Adipose tissue (tissue), 3 donors: ENCODE results near the gene FAM174C. TPM values are rescaled to one million over a fixed set of nuclear protein-coding genes. Genes with fewer than 3 reads are reported as not detected.

Experiments
- H3K27ac ChIP-seq: one replicate; pipeline ENCODE4 v1.5.1; 2013; ENCODE audit warnings: low read depth, low read length
- WGBS, 3 donors: extraction: QIAGEN DNeasy Blood & Tissue Kit; methylation state at CpG; one replicate each; pipeline ENCODE4 v1.1.7; 2013; 5-methylcytosine and 5-hydroxymethylcytosine counted together
- polyA plus RNA-seq, 3 donors: library from polyadenylated mRNA; stranded (reverse); fragments of 200-250 nt; gene quantifications; one replicate each; pipeline ENCODE4 v1.2.3, GENCODE V29; 2013
- donor health status: healthy with polysubstance abuse.
- donor health status: Bipolar disorder and iron deficiency.
- donor health status: healthy.

FAM174C gene
- polyA plus RNA-seq, 3 donors: 44.9 to 75.8 (median 55.0) TPM

DNA sequence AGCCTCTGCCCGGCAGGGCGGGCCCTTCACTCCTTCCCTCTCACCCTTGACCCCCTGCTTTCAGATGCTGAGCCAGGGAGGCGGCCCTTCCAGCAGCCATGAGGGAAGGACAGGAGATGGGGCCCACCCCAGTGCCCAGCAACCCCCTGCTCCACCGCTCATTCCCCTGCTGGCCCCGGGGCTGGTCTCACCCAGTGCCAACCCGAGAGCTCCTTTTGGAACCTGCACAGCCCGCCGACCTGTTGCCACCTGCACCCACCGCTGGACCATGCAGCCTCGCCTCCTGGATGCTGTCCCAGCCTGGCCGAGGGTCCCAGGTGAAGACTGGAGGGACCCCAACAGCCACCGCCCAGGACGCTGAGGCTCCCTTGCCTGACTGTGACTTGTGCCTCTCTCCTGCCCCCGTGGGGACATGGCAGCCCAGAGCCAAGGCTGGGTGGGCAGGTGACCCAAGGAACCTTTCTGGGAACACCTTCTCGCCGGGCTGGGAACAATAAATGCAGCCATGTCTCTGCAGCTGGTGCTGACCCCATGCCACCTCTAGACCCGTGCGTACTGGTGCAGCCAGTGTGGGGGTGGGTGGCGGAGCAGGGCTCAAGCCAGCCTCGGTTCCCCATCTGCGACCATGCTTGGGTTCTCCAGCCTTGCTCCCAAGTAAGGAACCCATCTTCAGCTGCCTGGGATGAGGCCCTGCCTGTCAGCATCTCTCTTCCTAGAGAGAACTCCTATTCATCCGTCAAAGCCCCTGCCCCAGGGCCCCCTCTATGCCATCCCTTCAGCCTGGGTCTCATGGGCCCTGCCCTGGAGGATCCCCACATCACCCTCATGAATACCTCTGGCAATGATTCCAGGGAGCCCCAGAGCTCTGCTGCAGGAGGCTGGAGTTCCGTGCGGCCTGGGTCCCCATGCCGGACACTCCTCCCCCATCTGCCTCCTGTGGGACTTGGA, 3.7 kb downstream of the FAM174C start:
- WGBS, 3 donors: 85 to 91% (median 85%) methylated on average over 23 to 25 of the region's 25 CpGs

DNA sequence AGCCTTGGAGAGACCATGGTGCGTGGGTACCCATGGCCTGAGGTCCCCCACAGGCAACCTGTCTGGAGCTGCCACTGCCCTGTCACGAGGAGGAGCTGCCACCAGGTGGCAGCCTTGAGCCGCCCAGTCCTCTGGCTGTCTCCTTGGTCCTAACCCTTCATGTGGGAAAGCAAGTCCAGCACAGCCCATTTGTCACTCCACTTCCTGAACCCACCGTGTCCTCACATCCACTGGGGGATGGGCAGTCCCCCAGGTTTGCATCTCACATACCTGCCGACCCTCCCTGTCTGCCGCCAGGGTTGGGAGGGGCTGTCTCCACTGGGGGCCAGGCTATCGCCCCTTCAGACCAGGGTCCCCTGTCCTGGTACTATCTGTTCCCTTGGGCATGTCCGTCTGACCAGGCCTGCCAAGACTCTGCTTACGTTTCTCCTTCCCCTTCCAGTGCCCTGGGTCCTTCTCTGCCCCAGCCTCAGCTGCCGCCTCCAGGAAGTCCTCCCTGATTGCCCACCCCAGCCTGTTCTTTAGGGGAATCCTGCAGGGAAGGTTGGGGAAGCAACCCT, 4.5 kb downstream of the FAM174C start:
- no peak overlapping the region for H3K27ac ChIP-seq

More for the DNA sequence above, 3.7 kb downstream of the FAM174C start:
- no peak overlapping the region for H3K27ac ChIP-seq

DNA sequence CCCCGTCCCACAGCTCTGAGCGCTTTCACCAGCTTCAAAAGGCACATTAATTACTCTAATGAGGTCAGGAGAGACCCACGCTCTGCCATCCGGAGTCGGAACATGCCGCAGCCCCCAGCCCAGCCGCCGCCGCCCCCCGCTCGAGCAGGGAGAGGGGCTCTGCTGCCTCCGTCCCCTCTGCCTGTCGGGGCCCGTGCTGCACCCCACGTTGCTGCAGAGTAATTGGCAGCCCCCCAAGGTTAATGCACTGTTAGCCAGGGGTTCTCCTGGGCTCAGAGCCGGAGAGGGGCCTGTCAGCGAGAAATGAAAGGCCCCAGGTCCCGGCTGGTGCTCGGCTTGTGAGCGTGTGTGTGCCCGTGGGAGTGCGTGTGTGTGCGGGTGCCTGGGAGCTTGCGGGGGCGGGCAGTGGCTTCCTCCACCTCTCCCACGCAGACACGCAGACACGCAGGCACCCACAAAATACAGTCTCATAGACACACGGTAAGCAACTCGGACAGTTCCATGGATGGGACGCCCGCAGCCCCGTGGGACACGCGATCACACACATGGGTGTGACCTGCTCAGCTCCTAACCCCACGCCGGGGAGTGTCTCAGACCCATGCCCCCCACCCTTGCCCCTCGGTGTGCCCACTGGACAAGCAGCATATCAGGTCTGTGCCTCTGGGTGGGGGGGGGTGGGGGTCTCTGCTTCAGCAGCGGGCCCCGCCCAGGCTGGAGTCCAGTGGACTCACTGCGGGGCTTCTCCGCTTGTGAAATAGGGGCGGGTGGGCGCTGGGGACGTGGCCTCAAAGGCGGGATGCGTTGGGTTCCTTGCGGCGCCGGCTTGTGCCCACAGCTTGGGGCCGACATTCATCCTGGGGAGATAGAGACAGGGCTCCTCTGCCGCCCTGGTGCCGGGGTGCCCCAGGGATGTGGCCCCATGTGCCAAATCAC, 5.6 kb downstream of the FAM174C start:
- H3K27ac ChIP-seq: no peak overlapping the region
- WGBS, 3 donors: 78 to 84% (median 80%) methylated on average over 50 to 53 of the region's 53 CpGs

More for the DNA sequence above, 4.5 kb downstream of the FAM174C start:
- 27 to 43% (median 35%) methylated on average over 9 to 10 of the region's 10 CpGs for WGBS, 3 donors

DNA sequence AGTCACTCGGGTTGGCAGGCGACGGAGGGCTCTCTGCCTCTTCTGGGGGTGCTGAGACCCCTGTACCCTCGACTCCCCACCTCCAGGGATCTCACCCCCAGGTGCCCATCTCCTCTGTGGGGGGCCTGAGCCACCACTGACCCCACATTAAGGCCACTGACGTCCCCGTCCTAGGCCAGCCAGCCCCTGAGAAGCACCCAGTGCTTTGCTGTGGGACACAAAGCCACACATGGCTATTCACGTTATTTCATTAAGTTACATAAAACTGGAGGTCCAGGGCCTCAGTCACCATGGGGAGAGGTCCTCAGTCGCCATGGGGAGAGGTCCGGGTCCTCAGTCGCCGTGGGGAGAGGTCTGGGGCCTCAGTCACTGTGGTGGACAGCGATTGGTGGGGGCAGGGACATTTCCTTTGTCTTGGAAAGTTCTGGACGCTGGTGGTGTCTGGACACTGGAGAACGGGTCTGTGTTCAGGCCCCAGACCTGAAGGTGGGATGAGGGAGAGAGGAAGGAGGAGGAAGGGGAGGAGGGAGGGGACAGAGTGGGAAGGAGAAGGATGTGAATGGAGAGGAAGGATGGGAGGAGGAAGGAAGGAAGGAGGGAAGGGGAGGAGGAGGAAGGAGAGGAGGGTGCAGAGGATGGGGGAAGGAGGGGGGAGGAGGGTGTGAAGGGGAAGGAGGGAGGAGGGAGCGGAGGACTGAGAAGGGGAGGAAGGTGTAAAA, 6.4 kb downstream of the FAM174C start:
- no peak overlapping the region for H3K27ac ChIP-seq
- WGBS, 3 donors: 63 to 68% (median 66%) methylated on average over 15 of the region's 15 CpGs

DNA sequence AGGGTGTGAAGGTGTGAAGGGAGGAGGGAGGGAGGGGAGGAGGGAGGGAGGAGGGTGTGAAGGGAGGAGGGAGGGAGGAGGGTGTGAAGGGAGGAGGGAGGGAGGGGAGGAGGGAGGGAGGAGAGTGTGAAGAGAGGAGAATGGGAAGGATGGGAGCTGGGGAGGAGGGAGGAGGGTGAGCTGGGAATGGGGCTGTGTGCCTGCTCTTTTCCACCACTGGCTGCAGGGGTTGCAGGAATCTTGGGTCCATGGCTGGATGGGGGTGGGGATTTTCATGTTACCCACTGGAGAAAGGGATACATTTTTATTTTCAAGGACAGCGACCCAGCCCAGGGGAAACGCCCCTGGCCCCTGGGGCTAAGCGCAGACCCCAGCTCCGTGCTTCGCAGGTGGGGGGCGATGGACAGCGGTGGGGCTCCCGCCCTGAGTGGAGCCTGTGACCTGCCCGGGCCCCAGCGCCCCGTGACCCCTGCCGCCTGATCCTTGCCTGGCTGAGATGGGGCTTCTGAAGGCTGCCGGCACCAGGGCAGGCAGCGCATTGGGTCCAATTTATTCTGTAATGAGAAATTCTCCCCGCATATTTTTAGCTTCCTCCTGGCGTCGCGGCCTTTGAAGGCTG, 7.4 kb downstream of the FAM174C start:
- WGBS, 3 donors: 74 to 80% (median 75%) methylated on average over 18 of the region's 18 CpGs
- H3K27ac ChIP-seq: no peak overlapping the region

DNA sequence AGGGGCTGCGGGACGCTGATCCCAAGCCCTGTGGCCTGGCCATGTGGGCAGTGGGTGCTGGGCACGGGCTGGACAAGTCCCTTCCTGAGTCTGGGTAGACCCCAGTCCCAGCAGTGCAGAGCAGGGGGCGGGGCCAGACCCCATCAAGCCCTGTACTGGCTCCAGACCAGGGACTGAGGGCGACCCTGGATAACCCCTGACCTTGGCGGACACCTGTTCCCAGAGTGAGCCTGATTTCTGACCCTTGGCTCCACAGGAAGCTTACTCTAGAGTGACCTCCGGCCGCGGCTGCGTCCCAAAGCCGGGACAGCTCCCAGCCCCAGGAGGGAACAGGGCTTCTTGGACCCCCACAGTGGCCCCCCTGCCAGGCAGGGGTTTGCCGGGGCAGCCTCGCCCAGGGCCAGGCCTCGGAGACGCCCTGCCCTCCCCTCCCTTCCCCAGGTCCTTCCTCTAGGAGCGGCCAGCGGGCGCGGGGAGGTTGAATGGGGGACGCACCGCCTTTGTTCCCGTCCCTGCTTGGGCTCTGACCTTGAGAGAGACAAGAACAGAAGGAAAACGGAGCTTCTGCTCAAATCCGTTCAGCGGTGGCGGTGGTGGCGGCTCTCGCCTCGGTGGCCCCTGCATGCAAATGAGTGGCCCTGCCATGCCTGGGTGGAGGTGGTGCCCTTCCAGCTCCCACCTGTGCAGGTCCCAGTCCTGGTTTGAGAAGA, 8.0 kb downstream of the FAM174C start:
- no peak overlapping the region for H3K27ac ChIP-seq
- 60 to 68% (median 61%) methylated on average over 28 to 29 of the region's 29 CpGs for WGBS, 3 donors

DNA sequence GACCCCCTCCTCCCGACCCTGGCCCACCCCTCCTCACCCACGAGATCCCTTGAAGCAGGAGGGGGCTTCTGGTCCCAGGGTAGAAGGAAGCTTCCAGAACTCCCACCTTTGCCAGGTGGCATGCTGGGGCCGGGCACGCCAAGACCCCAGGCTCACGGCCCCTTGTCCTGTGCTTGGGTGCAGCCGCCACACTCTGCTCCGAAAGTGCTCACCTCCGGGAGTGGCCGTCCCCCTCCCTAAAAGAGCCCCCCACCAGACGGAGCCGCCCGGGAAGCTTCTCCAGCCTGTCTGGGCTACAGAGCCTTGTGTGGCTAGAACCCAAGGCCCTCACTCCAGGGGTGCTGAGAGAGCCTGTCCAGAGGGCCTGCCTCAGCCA, 8.6 kb downstream of the FAM174C start:
- no peak overlapping the region for H3K27ac ChIP-seq
- 76 to 84% (median 77%) methylated on average over 12 of the region's 12 CpGs for WGBS, 3 donors

DNA sequence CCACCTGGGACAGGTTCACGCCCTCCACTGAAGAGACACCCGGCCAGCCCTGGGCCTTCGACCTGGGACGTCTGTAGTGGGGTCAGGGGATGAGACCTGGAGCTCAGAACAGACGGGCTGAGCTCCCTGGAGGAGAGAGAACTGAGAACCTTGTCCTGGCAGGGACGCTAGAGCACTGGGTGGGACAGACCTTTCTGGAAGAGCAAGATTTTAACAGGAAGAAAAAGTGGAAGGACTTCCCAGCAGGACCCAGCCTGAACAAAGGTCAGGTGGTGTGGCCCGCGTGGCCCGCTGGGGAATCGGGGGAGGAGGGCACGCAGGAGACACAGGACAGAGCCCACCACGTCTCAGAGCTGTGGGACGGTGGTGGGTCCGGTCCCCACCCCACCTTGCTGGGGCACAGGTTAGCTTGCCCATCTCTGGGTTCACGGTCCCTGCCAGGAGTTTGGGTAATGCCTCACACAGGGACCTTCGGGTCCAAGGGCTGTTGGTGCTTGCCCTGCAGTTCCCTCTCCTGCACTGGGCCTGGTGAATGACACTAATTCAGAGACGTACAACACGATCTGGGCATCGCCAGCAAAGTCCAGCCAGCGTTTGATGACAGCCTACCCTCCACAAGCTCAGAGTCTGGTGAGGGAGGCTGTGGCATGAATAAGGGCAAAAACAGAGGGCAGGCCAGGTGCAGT, 9.1 kb downstream of the FAM174C start:
- H3K27ac ChIP-seq: no peak overlapping the region
- 66 to 72% (median 66%) methylated on average over 19 to 20 of the region's 20 CpGs for WGBS, 3 donors

DNA sequence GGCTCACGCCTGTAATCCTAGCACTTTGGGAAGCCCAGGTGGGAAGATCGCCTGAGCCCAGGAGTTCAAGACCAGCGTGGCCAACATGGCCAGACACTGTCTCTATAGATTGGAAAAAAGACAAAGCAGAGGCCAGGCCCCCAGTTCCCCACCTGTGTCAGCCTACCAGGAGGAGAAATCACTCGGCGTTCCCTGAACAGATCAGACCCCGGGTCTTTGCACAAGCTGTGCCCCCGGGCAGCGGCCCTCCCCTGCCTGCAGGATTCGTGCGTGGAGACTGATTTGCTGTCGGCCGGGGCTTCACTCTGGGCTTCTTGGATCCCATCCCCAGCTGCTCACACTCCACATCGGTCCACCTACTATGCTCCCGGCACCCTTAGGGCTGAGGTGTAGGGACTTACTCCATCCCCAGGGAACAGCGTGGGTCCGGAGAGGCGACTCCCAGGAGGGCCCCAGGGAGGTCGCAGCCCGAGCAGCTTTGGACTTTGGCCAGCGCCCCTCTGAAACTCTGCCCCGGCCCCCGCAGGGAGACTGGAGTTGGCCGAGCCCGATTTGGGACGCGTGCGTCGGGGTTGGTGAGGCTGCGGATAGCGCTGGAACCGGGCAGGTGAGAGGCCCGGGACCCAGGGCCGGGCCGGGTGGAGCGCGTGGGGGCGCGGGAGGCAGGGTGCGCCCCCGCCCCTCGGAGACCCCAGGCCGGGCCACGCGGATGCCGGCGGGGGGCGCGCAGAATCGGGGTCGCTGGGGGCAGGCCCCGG, 9.8 kb downstream of the FAM174C start:
- 18 to 31% (median 26%) methylated on average over 35 to 50 of the region's 51 CpGs for WGBS, 3 donors
- H3K27ac ChIP-seq: no peak overlapping the region

DNA sequence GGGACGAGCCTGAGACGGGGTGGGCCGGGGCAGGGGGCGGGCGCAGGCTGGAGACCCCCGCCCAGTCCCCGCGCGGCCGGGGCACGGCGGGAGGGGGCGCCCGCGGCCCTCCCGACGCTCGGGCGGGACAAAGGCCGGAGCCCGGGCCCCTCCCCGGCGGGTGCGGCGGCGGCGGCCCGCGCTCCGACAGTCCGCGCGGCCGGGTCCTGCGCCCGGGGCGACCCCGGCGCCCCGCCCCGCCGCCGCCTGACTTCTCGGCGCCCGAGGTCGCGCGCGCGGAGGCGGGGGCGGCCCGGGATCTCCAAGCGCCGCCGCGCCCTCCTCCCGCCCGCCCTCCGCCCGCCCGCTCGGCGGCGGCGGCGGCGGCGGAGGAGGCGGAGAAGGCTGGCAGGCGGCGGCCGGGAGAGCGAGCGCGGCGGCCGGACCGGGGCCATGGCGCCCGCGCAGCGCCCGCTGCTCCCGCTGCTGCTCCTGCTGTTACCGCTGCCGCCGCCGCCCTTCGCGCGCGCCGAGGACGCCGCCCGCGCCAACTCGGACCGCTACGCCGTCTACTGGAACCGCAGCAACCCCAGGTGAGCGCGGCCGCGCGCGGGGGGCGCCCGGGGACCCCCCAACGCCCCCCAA, 10.5 kb downstream of the FAM174C start, which contains the start of gene EFNA2:
EFNA2 (plus strand) TSS at position 137 of the 624 bp plus-strand sequence; CDS start at position 433, 296 bp downstream.
- no peak within 1 kb of the TSS for H3K27ac ChIP-seq
- 0% methylated on average over 2 to 70 of the region's 113 CpGs for WGBS, 3 donors

DNA sequence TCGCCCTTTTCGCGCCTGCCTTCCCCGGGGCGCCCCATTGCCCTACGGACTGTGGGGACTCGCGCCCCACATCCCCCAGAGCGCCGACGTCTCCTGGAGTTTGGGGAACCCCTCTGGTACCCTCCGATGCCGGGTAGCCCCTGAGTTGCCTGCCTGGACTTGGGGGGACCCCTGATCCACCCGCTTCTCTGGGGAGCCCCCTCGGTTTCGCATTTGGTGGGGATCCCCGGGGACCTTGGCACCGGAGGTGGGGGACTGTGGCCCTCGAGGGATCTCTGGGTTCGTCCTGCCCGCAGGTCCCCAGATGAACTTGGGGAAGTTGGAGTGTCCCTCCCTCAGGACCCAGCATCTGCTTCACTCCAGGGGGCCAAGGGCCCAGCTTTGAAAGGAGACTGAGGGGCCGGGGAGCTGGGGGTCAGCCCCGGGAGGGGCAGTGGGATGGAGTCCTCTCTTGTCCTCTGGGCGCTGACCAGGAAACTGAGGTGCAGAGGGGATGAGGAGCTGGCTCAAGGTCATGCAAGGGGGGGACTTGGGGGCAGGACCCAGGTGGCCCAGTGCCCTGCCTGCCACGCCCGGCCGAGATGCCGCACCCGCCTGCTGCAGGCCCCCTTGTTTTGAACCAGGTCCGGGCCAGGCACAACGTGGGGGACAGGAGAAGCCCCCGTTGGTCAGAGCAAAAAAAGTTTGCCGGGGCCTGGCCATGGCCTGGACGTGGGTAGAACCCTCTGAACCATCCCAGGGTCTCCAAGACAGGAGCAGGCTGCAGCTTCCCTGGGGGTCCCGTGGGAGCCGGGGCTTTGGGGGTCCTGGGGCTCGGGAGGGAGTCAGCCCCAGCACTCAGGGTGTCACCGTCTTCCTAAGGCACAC, 11.4 kb downstream of the FAM174C start:
- H3K27ac ChIP-seq: no peak overlapping the region
- 24 to 35% (median 29%) methylated on average over 36 to 38 of the region's 38 CpGs for WGBS, 3 donors

DNA sequence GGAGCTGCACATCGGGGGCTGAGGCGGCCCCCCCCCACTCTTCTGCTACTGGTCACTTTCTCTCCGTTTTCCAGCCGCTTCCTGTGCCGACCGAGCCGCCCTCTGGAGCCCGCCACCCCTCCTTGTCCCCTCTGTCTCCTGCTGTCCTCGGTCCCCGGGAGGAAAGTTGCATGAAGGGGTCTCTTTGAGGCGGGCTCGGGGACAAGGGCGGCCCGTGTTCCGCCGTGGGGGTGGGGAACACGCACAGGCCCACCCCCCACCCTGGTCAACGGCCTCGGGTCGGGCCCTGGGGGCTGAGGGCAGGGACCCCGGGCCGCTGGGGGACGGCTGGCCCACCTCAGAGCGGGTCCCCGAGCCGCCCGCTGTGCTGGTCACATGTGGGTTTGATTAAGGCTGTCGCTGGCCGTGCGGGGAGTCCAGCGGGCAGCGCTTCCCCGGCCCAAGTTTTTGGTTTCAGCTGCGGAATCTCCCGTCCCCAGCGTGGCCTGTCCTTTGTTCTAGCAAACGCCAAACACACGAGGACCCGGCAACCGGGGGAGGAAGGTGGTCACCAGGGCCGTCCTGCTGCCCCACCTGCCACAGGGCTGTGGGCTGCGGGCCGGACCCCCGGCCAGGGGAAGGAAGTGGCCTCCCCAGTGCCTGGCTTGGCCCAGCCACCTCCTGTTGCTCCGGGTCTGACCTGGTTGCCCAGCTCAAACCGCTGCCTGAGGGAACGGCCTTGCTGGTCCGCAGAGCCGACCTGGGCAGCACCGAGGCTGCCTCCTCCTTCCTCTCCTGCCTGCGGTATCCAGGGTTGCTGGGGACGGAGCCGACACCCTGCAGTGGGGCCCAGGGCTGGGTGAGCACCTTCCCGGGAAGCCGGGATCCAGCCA, 12.3 kb downstream of the FAM174C start:
- no peak overlapping the region for H3K27ac ChIP-seq
- 25 to 34% (median 25%) methylated on average over 50 to 55 of the region's 55 CpGs for WGBS, 3 donors

DNA sequence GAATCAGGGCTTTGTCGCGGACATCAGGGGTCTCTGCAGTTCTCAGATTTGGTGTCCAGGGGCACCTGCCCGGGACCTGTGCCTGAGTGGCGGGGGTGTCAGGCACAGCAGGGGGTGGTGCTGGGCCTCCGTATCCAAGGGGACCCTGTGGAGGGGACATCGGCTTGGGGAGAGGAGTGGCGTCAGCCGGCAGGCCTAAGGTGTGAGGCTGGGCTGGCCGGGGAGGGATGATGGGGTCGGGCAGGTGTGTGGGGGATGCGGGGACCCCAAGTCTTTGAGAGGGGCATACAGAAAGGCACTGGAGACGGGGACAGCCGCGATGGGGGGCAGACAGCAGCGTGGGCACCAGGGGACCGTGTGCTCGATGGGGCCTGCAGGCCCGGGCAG, 12.9 kb downstream of the FAM174C start:
- no peak overlapping the region for H3K27ac ChIP-seq
- WGBS, 3 donors: 82 to 88% (median 85%) methylated on average over 15 to 18 of the region's 18 CpGs
